ENCODE results near the gene DVL3.

DNA sequence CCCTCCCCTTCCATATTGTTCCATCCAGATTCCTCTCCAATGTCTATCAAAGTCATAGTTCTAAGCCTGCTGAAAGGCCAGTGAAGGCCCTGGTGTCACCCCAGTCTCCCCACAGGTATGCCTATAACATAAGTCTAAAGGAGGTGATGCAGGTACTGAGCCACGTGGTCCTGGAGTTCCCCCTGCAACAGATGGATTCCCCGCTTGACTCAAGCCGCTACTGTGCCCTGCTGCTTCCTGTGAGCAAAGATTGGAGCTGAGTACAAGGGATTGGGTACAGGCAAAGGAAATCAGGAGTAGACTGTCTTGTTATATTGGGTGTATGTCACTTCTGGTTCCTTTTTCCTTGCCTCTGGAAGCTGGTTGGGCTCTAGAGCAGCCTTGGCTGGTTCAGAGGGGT, 11.8 kb upstream of the DVL3 start:
- TF ChIP-seq, protein P1, sequence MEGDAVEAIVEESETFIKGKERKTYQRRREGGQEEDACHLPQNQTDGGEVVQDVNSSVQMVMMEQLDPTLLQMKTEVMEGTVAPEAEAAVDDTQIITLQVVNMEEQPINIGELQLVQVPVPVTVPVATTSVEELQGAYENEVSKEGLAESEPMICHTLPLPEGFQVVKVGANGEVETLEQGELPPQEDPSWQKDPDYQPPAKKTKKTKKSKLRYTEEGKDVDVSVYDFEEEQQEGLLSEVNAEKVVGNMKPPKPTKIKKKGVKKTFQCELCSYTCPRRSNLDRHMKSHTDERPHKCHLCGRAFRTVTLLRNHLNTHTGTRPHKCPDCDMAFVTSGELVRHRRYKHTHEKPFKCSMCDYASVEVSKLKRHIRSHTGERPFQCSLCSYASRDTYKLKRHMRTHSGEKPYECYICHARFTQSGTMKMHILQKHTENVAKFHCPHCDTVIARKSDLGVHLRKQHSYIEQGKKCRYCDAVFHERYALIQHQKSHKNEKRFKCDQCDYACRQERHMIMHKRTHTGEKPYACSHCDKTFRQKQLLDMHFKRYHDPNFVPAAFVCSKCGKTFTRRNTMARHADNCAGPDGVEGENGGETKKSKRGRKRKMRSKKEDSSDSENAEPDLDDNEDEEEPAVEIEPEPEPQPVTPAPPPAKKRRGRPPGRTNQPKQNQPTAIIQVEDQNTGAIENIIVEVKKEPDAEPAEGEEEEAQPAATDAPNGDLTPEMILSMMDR (IDR thresholded peaks at IDR 0.05 in 2 of 3, conservative IDR thresholded peaks at IDR 0.05 in 1 of 3; ENCODE audit: control insufficient read depth in 2 of 3, extremely low read depth in 1 of 3, insufficient read depth in 1 of 3, low read depth in 3 of 3, low read length in 3 of 3): no peak
- TF ChIP-seq RCOR1 (conservative IDR thresholded peaks at IDR 0.05; ENCODE audit: low read depth, low read length) (no peak), MYC (IDR thresholded peaks at IDR 0.05; ENCODE audit: insufficient read depth, insufficient read length, insufficient replicate concordance, low read length, severe bottlenecking) (no peak), EZH2 (IDR thresholded peaks at IDR 0.05; ENCODE audit: borderline replicate concordance, control insufficient read depth, low read depth, low read length) (no peak), SUPT20H (IDR thresholded peaks at IDR 0.05; ENCODE audit: borderline replicate concordance, control insufficient read depth, low read depth, low read length) (no peak), TBL1XR1 (IDR thresholded peaks at IDR 0.05; ENCODE audit: low read depth, low read length) (no peak)
- TF ChIP-seq, protein P2, sequence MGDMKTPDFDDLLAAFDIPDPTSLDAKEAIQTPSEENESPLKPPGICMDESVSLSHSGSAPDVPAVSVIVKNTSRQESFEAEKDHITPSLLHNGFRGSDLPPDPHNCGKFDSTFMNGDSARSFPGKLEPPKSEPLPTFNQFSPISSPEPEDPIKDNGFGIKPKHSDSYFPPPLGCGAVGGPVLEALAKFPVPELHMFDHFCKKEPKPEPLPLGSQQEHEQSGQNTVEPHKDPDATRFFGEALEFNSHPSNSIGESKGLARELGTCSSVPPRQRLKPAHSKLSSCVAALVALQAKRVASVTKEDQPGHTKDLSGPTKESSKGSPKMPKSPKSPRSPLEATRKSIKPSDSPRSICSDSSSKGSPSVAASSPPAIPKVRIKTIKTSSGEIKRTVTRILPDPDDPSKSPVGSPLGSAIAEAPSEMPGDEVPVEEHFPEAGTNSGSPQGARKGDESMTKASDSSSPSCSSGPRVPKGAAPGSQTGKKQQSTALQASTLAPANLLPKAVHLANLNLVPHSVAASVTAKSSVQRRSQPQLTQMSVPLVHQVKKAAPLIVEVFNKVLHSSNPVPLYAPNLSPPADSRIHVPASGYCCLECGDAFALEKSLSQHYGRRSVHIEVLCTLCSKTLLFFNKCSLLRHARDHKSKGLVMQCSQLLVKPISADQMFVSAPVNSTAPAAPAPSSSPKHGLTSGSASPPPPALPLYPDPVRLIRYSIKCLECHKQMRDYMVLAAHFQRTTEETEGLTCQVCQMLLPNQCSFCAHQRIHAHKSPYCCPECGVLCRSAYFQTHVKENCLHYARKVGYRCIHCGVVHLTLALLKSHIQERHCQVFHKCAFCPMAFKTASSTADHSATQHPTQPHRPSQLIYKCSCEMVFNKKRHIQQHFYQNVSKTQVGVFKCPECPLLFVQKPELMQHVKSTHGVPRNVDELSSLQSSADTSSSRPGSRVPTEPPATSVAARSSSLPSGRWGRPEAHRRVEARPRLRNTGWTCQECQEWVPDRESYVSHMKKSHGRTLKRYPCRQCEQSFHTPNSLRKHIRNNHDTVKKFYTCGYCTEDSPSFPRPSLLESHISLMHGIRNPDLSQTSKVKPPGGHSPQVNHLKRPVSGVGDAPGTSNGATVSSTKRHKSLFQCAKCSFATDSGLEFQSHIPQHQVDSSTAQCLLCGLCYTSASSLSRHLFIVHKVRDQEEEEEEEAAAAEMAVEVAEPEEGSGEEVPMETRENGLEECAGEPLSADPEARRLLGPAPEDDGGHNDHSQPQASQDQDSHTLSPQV (IDR thresholded peaks at IDR 0.05): no peak
